T-cell (primary cell): ENCODE measurements around the gene EIF4EBP2. TPM values are rescaled to one million over a fixed set of nuclear protein-coding genes. Genes with fewer than 3 reads are reported as not detected.

Source experiments
- ATAC-seq, 4 experiments: fragments of 200-7000 bp in 3 of 4; fragments of 150-1000 bp in 1 of 4; cut with Tn5 transposase; replicated peaks in 1 of 4; 1 replicate in 3 of 4; 2 replicates in 1 of 4; pipeline ENCODE4 v1.10.0; 2021; ENCODE audit warnings: moderate library complexity in 3 of 4, mild to moderate bottlenecking in 2 of 4, moderate number of reproducible peaks in 1 of 4
- CTCF ChIA-PET, 2 donors: fragments of 300-600 bp; sonication (Branson Sonifier 250); formaldehyde crosslinking; loops; one replicate each; lab custom pipeline; 2022; ENCODE audit warnings: antibody characterized with exemption in 2 of 2; lab: Charles Lee
- POLR2A ChIA-PET, 2 donors: fragments of 300-600 bp; sonication (Branson Sonifier 250); formaldehyde crosslinking; loops; one replicate each; lab custom pipeline; 2022; ENCODE audit warnings: antibody characterized with exemption in 2 of 2; lab: Charles Lee
- DNase-seq, 35 experiments: peaks; one replicate each; pipeline versions ENCODE4 v3.0.0 to v3.0.0-alpha.2; 2013 to 2023
- H3K27ac ChIP-seq: one replicate; pipeline ENCODE4 v1.5.1; 2013; ENCODE audit warnings: low read length
- H3K27me3 ChIP-seq, 2 experiments: replicated peaks in 1 of 2; 1 replicate in 1 of 2; 2 replicates in 1 of 2; pipeline versions ENCODE4 v1.6.1 to v1.7.0; 2013; ENCODE audit warnings: low read length in 1 of 2, mixed read lengths in 1 of 2; ENCODE audit not compliant: control insufficient read depth in 2 of 2, insufficient read depth in 2 of 2; ENCODE audit errors: extremely low read depth in 1 of 2
- H3K36me3 ChIP-seq, 2 donors: 1 replicate in 1 of 2; 2 replicates in 1 of 2; pipeline versions ENCODE4 v1.6.1 to v1.7.0; 2013; ENCODE audit warnings: low read length in 1 of 2; ENCODE audit not compliant: control insufficient read depth in 2 of 2, insufficient read depth in 1 of 2; ENCODE audit errors: extremely low read depth in 1 of 2
- H3K4me1 ChIP-seq, 2 experiments: 1 replicate in 1 of 2; 2 replicates in 1 of 2; pipeline versions ENCODE4 v1.6.1 to v1.7.0; 2013; ENCODE audit warnings: low read length in 2 of 2, mixed read lengths in 1 of 2; ENCODE audit not compliant: insufficient read depth in 2 of 2, control insufficient read depth in 1 of 2; ENCODE audit errors: extremely low read depth in 1 of 2
- H3K4me3 ChIP-seq, 2 donors: 1 replicate in 1 of 2; 2 replicates in 1 of 2; pipeline versions ENCODE4 v1.5.1 to v1.7.0; 2013; ENCODE audit warnings: mild to moderate bottlenecking in 2 of 2, low read length in 1 of 2, moderate library complexity in 1 of 2; ENCODE audit not compliant: control insufficient read depth in 1 of 2; ENCODE audit errors: extremely low read depth in 1 of 2
- H3K9me3 ChIP-seq: 2 replicates; pipeline ENCODE4 v1.7.0; 2013
- H3K27ac Mint-ChIP-seq, 2 donors: one replicate each; pipeline ENCODE4 v1.8.0; 2020 to 2021; ENCODE audit warnings: mild to moderate bottlenecking in 2 of 2, mixed read lengths in 2 of 2
- H3K27me3 Mint-ChIP-seq, 2 donors: one replicate each; pipeline ENCODE4 v1.8.0; 2021 to 2022; ENCODE audit warnings: mixed read lengths in 2 of 2
- H3K36me3 Mint-ChIP-seq: one replicate; pipeline ENCODE4 v1.8.0; 2021; ENCODE audit warnings: mixed read lengths
- H3K4me1 Mint-ChIP-seq, 3 donors: one replicate each; pipeline ENCODE4 v1.8.0; 2020 to 2022; ENCODE audit warnings: mixed read lengths in 3 of 3, mild to moderate bottlenecking in 1 of 3
- H3K4me3 Mint-ChIP-seq, 3 donors: one replicate each; pipeline ENCODE4 v1.8.0; 2020 to 2022; ENCODE audit warnings: mild to moderate bottlenecking in 3 of 3, mixed read lengths in 3 of 3, moderate library complexity in 3 of 3
- H3K9me3 Mint-ChIP-seq, 3 donors: one replicate each; pipeline ENCODE4 v1.8.0; 2020 to 2022; ENCODE audit warnings: mixed read lengths in 3 of 3
- WGBS: methylation state at CpG from one replicate; pipeline ENCODE4 v1.1.5; 2013; ENCODE audit warnings: missing lambda C conversion rate; ENCODE audit not compliant: insufficient coverage; 5-methylcytosine and 5-hydroxymethylcytosine counted together
- total RNA-seq, 35 experiments: library from RNA in 6 of 35; stranded (reverse) in 6 of 35; fragments of 120-200 nt in 1 of 35; gene quantifications; one replicate each; pipeline versions ENCODE4 v1.2.1 to v1.2.4 and lab custom pipeline; 2013 to 2026

The EIF4EBP2 gene
- total RNA-seq, 5 donors from 2014 or later (not counting 1 experiment from before 2014, with no cell fraction given): 39.9 to 47.7 (median 42.6) TPM

- ChIA-PET CTCF (no interaction called here), POLR2A (interaction anchor here in 1 of 2 donors (0.6 kb wide), 1 partner anchor 14 kb away, joined by 3 read pairs; no protein-coding TSS in a partner anchor)
- Histone ChIP-seq H3K27ac (no peak within 1 kb of the TSS), H3K4me1 (peaks cover 2 to 24% of the 10 kb centered on the region in 2 experiments), H3K27me3 (peaks cover 15 to 56% of the 10 kb centered on the region in 2 experiments), H3K36me3 (no peaks in the 10 kb centered on the region), H3K9me3 (no peaks in the 10 kb centered on the region), H3K4me3 (peak within 1 kb of the TSS; percentile 0 to 73)
- Mint-ChIP-seq H3K27me3 (peaks cover 19 to 37% of the 10 kb centered on the region in 2 donors), H3K27ac (no peak within 1 kb of the TSS), H3K36me3 (no peaks in the 10 kb centered on the region), H3K9me3 (no peaks in the 10 kb centered on the region), H3K4me3 (peak within 1 kb of the TSS; percentile 67 to 76 (median 73)), H3K4me1 (peaks cover 15 to 19% (median 18%) of the 10 kb centered on the region in 3 donors)
- DNase-seq: peak in 4 of 35 experiments; percentile 11 to 23 (median 17)
- peak; percentile 62 to 75 (median 67) for ATAC-seq
- 7% methylated on average over 49 of the region's 60 CpGs for WGBS
These were observed 37.4 kb downstream of the EIF4EBP2 start, which contains the start of gene NODAL for GRCh38 chr10:70441161-70441894. Gene NODAL (minus strand): TSS chr10:70441681. CDS start chr10:70441667, 14 bp downstream.

- peaks cover 15 to 19% (median 18%) of the 10 kb centered on the region in 3 donors for H3K4me1 Mint-ChIP-seq
- H3K27me3 Mint-ChIP-seq: peaks cover 19 to 37% of the 10 kb centered on the region in 2 donors
- DNase-seq (no peak), ATAC-seq (no peak)
- Histone ChIP-seq H3K36me3 (no peaks in the 10 kb centered on the region), H3K27me3 (peaks cover 15 to 56% of the 10 kb centered on the region in 2 experiments), H3K9me3 (no peaks in the 10 kb centered on the region), H3K4me1 (peaks cover 2 to 24% of the 10 kb centered on the region in 2 experiments), H3K4me3 (no peak overlapping the region), H3K27ac (no peak overlapping the region)
- CTCF ChIA-PET: interaction anchor here in 1 of 2 donors (0.5 to 1.4 kb wide), 2 partner anchors 20 to 267 kb away, joined by 3 read pairs; no protein-coding TSS in a partner anchor
- 30% methylated on average over 12 of the region's 12 CpGs for whole genome bisulfite sequencing
- POLR2A ChIA-PET: no interaction called here
- H3K4me3 Mint-ChIP-seq: peak overlapping the region in 2 of 3 donors; percentile 34 to 73
- no peaks in the 10 kb centered on the region for H3K36me3 Mint-ChIP-seq
- no peaks in the 10 kb centered on the region for H3K9me3 Mint-ChIP-seq
- no peak overlapping the region for H3K27ac Mint-ChIP-seq
These were observed 38.0 kb downstream of the EIF4EBP2 start for GRCh38 chr10:70441895-70442309.

- ATAC-seq: no peak
- Histone ChIP-seq H3K36me3 (no peaks in the 10 kb centered on the region), H3K27me3 (peaks cover 15 to 56% of the 10 kb centered on the region in 2 experiments), H3K9me3 (no peaks in the 10 kb centered on the region), H3K4me1 (peaks cover 2 to 24% of the 10 kb centered on the region in 2 experiments), H3K27ac (no peak overlapping the region), H3K4me3 (no peak overlapping the region)
- CTCF ChIA-PET: interaction anchor here in 1 of 2 donors (0.5 to 1.4 kb wide), 2 partner anchors 19 to 266 kb away, joined by 3 read pairs; no protein-coding TSS in a partner anchor
- 76% methylated on average over 5 of the region's 6 CpGs for WGBS
- Mint-ChIP-seq H3K27me3 (peaks cover 19 to 37% of the 10 kb centered on the region in 2 donors), H3K36me3 (no peaks in the 10 kb centered on the region), H3K4me1 (peaks cover 15 to 19% (median 18%) of the 10 kb centered on the region in 3 donors), H3K9me3 (no peaks in the 10 kb centered on the region), H3K4me3 (peak overlapping the region in 2 of 3 donors; percentile 21 to 73), H3K27ac (no peak overlapping the region)
- DNase-seq: no peak
- POLR2A ChIA-PET: no interaction called here
These were observed 38.5 kb downstream of the EIF4EBP2 start for GRCh38 chr10:70442332-70442988.

GRCh38 chr10:70444744-70445143 is 40.8 kb downstream of the EIF4EBP2 start:
- Histone ChIP-seq H3K4me1 (peaks cover 2 to 24% of the 10 kb centered on the region in 2 experiments), H3K27ac (no peak overlapping the region), H3K4me3 (no peak overlapping the region), H3K27me3 (peaks cover 8 to 47% of the 10 kb centered on the region in 2 experiments), H3K36me3 (no peaks in the 10 kb centered on the region), H3K9me3 (no peaks in the 10 kb centered on the region)
- no CpG with 5 or more reads among the region's 4 CpGs for WGBS
- ChIA-PET POLR2A (interaction anchor here in 1 of 2 donors (0.6 kb wide), 1 partner anchor 186 kb away, joined by 4 read pairs; no protein-coding TSS in a partner anchor), CTCF (no interaction called here)
- Mint-ChIP-seq H3K4me3 (no peak overlapping the region), H3K4me1 (peaks cover 14 to 19% (median 18%) of the 10 kb centered on the region in 3 donors), H3K27me3 (peaks cover 15 to 30% of the 10 kb centered on the region in 2 donors), H3K9me3 (no peaks in the 10 kb centered on the region), H3K27ac (no peak overlapping the region), H3K36me3 (no peaks in the 10 kb centered on the region)
- DNase-seq (no peak), ATAC-seq (no peak)

- Mint-ChIP-seq H3K4me3 (no peak overlapping the region), H3K9me3 (no peaks in the 10 kb centered on the region), H3K4me1 (peaks cover 9 to 13% (median 10%) of the 10 kb centered on the region in 3 donors), H3K27ac (no peak overlapping the region), H3K27me3 (peaks cover 13 to 26% of the 10 kb centered on the region in 2 donors), H3K36me3 (no peaks in the 10 kb centered on the region)
- Histone ChIP-seq H3K27ac (no peak overlapping the region), H3K4me3 (no peak overlapping the region), H3K9me3 (no peaks in the 10 kb centered on the region), H3K4me1 (peaks cover 0 to 13% of the 10 kb centered on the region in 2 experiments), H3K36me3 (no peaks in the 10 kb centered on the region), H3K27me3 (peaks cover 5 to 39% of the 10 kb centered on the region in 2 experiments)
- DNase-seq (no peak), ATAC-seq (no peak)
- 90% methylated on average over 3 of the region's 8 CpGs for WGBS
- ChIA-PET POLR2A (no interaction called here), CTCF (no interaction called here)
These were observed 42.0 kb downstream of the EIF4EBP2 start for GRCh38 chr10:70445718-70446657.
